Occipital lobe (tissue), 2 donors: ENCODE measurements around the gene ANTXR2. TPM values are rescaled to one million over a fixed set of nuclear protein-coding genes. Genes with fewer than 3 reads are reported as not detected.

ENCODE experiments used
- DNase-seq: peaks from one replicate; lab custom pipeline; 2025; lab: John Stamatoyannopoulos, UW
- total RNA-seq: library from RNA; depleted of rRNA; stranded (reverse); fragments of >200 nt; gene quantifications from one replicate; pipeline ENCODE4 v1.2.3, GENCODE V29; 2014

Gene ANTXR2
- total RNA-seq, 1 donor from 2014 or later, result 20.1 TPM

DNA sequence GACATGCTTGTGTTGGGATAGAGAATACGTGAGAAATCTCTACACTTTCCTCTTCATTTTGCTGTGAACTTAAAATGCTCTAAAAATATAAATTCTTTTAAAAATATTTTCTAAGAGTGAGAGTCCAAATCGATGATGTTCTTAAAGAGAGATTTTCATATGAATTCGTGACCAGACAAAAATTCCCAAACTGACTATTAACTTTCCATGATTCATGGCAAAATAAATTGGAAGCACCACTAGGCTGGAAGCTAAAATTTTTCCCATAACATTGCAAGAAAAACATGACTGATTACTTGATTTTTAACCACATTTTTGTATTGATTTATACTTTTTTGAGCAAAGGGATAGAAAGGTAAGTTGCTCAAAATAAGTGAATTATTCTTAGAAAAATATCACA lies 201.1 kb downstream of the ANTXR2 start:
- no peak for DNase-seq

DNA sequence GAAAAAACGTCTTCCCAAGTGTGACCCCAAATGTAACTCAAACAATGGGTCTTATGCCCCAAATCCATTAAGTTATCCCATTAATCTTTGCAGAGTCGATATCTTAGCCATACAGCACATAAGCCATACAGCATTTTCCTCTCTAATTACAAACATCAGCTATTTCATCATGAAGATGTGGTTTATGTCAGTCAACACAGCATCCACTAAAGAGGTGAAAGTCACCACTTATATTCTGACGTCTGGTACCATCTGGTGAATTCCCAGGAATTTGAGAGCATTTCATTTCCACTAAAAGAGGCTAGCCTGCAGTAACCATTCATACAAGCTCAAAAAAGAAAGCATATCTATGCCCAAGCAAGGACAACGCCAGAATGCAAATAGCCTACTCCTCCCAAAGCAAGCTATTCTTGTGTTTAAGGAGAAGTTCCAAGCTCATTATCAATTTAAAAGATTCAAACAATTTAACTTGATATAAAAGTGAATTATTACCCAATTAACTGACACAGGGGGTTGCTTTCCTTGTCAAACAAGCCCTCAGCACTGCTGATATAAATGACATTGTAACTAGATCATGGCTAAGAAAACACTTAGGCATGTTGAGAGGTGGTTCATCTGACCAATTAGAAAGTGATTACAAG lies 203.3 kb downstream of the ANTXR2 start:
- no peak for DNase-seq

DNA sequence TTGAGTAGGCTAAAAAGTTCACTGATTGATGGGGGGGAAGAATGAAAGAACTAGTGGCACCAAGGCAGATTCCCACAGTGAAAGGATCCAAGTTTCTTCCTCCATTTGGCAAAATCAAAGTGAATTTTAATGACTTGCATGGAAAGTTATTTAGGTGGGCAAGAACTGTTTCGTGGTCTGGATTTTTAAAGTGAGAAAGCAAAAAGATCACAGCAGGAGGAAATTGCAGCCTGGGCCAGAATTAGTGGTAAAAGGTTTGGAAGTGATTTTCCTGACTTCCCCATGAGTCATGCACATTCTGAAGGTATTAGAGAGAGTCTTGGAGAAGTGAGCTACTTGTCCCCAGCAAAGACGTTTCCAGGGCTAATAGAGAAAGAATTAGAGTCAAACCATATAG lies 207.8 kb downstream of the ANTXR2 start:
- no peak for DNase-seq

DNA sequence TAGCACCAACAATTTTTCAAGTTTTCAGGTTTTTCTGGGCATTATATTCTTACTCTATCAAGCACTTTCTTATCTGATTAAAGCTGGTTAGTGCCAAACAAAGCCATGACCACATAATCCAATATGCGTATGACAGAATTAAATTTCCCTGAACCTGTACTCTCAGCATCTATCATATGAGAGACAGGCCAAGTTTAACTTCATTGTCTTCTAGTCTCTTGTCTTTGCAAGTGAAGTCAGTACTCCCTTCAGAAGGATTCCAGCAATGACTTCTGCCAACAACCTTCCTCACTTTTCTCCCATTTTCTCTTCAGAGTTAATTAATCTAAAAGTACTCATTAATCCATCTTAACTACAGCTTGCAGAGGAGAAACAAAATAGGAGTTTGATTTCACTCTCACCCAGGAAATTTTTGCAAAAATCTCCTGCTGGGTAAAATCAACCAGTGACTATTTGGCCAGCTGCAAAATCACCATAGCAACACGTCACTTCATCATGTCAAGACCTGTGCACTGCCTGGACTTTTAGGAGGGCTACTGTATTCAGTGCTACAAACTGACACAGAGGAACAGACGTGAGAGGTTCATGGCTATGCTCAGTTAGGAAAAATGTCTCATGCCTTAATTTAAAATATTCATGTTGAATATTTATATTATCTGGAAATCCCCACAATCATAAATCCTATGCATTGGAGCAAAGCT lies 208.4 kb downstream of the ANTXR2 start:
- DNase-seq, result no peak

DNA sequence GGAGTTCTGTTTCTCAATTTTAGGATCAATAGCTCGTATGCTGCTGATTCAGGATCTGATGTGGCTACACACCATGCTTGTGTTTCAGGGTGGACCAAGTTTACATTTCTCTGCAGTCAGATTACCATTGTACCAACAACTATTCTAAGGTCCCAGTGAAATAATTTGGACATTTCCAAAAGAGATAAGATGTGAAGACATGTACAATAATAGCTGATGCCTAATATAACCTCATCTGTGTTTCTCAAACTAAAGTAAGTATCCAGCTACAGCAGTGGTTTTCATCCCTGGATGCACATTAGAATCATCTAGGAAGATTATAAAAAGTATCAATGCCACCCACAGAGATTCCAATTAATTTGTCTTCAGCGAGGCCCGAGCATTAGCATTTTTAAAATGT lies 209.7 kb downstream of the ANTXR2 start:
- DNase-seq, result no peak

DNA sequence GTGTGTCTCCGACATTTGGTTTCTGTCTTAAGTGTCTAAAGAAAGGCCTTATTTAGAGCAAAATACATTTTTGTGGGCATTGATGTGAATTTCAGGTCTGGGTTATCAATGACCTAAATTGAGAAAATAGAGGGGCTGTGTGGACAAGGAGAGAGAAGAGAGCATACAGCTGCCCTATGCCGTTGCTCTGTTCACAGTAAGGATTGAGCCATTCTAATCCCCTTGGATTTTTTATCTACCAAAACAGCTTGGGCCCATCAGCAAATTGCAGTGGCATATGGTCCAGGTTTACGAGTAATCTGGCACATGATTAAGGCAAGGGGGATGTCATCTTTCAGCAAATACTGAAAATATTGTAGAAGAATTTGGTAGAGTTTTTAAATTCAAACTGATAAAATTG lies 210.2 kb downstream of the ANTXR2 start:
- DNase-seq, result no peak

DNA sequence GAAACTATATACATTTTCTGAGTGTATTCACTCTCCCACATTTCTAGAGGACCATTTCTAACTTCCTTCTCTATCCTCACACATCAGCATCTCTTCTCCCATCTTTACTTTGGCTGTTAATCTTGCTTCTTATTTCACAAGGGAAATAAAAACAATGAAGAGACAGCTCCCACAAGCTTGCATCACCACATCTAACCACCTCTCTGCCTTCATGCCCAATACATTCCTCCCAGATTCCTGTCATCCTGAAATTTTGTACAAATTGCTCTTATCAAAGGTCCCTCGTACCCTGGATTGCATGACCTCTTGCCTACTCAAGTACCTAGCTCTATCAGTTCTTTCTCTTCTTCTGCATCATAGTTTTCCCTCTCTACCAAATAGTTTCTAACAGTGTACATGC lies 215.2 kb downstream of the ANTXR2 start:
- DNase-seq, result no peak

DNA sequence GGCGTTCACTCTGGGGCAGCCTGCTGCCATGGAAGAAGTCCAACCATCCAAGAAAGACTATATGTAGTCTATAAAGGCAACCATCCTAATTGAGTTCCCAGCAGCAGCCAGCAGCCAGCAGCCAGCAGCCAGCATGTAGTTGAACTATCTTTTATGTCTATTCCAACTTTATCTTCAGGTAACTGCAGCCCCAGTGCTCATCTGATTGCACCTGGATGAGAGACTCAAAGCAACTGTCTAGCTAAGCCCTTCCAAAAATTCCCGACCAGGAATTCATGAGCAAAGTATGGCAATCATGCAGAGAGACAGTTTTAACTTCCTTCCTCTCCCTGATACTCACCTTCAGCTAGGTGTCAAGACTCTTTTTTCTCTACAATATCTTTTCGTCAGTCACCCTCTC lies 216.8 kb downstream of the ANTXR2 start:
- no peak for DNase-seq

DNA sequence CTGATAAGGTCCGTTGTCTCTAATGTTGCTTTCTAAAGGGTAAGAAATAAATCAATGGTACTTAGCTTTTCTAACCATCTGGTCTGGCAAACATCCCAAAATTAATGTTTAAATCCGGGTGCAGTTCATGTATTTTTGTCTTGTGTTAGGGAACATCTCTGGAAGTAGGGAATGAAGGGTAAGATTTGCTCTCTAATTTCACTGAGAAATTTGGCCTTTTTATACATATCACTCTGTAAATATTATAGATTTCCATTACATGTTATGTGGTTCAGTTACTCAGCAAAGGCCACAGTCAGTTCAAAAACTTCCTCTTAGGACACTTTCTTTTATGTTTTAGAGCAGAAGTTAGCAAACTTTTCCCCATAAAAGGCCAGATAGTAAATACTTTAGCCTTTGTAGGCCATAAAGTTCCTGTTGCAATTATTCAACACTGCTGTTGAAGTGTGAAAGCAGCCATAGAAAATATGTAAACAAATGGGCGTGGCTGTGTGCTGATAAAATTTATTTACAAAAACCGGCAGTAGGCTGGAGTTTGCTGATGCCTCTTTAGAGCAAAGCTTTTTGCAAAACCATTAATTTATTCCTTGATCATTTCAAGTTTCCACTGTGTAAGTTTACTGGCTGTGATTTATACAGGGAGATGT lies 218.1 kb downstream of the ANTXR2 start:
- no peak for DNase-seq

DNA sequence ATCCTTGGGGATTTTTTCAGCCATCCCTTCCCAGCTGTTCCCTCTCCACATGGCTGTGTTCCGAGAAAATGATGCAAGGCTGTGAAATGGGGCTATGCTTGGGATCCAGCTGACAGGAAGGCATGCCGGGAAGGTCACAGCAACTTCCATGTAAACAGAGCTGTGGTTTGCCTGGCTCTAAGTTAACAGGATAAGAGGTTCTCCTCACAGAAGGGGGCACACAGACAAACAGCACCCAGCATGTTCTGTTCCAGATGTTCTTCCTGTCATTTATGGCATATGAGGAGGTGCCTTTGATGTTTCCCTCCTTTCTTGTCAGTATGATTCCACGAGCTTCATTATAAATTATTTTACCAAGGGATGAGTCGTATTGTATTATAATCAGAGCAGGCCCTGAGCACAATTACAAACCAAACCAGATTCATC lies 220.7 kb downstream of the ANTXR2 start:
- no peak for DNase-seq

DNA sequence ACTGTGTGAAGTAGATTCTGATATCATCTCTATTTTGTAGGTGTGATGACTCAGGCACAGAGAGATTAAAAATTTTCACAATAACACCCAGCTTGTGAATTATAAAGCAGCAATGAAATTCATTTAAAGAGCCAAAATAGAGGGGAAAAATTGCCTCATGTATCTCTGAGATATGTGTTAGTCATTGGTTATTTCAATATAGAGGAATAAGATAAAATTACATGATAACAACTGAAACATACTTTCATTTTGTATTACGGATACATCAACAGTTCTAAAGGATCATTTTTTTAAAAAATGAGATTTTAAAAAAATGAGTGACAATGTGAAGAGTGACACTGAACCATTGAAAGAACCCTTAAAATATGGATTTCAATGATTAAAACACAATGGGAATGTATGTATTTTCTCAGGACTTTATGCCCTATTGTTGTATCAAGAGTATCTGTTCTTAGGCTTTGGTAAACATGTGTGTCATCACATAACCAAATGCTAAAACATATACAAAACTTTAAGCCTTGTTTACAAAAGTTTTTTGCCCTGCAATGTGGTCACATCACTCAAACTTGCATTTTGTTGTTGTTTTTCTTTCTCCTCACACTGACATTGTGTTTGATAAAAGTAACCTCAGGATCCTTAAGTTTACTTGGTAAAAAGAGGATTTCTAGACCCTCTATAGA lies 221.3 kb downstream of the ANTXR2 start:
- no peak for DNase-seq

Other genes with a start within 250 kb of the ANTXR2 start
- 24.6 TPM for gene PRDM8, start 124.3 kb upstream of the ANTXR2 start, total RNA-seq
- gene FGF5, start 193.4 kb upstream of the ANTXR2 start, total RNA-seq, result 1.6 TPM